ENCODE measurements around the gene INPP4B. TPM values are rescaled to one million over a fixed set of nuclear protein-coding genes. Genes with fewer than 3 reads are reported as not detected.

Gene INPP4B
- total RNA-seq, 1 donor from 2014 or later, result 4.9 TPM

DNA sequence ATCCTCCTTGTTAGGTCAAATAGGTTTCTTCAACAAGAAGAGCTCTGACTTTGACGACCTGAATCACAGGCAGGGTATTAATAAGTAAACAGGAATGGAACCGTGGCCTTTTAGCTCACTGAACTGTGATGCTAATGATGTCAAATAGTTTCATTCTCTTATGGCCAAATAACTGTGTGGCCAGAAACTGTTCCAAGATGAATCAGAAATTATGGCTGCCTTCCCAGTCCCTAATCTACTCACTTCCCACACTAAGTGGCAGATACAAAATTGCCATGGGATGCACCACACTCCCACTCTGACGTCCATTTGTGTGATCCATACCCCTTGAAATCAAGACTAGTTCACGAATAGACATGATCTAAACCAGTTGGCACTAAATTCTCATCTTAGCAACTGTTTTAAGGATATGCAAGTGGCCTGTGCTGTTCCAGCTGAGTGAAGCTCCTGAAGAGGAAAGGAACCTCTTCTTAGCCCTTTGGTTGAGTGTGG is 754.4 kb downstream of the INPP4B start:
- H3K9me3 Mint-ChIP-seq (ENCODE audit: unreplicated experiment), result no peaks in the 10 kb centered on the region
- H3K27me3 Mint-ChIP-seq (ENCODE audit: unreplicated experiment), result no peaks in the 10 kb centered on the region
- no peak overlapping the region for H3K4me3 Mint-ChIP-seq (ENCODE audit: unreplicated experiment)
- no peak overlapping the region for H3K27ac Mint-ChIP-seq (ENCODE audit: unreplicated experiment)
- no peak for DNase-seq (ENCODE audit: low spot score)
- H3K4me1 Mint-ChIP-seq (ENCODE audit: unreplicated experiment), result no peaks in the 10 kb centered on the region
- no peaks in the 10 kb centered on the region for H3K36me3 Mint-ChIP-seq (ENCODE audit: low read depth, unreplicated experiment)
- TF ChIP-seq, protein P1, sequence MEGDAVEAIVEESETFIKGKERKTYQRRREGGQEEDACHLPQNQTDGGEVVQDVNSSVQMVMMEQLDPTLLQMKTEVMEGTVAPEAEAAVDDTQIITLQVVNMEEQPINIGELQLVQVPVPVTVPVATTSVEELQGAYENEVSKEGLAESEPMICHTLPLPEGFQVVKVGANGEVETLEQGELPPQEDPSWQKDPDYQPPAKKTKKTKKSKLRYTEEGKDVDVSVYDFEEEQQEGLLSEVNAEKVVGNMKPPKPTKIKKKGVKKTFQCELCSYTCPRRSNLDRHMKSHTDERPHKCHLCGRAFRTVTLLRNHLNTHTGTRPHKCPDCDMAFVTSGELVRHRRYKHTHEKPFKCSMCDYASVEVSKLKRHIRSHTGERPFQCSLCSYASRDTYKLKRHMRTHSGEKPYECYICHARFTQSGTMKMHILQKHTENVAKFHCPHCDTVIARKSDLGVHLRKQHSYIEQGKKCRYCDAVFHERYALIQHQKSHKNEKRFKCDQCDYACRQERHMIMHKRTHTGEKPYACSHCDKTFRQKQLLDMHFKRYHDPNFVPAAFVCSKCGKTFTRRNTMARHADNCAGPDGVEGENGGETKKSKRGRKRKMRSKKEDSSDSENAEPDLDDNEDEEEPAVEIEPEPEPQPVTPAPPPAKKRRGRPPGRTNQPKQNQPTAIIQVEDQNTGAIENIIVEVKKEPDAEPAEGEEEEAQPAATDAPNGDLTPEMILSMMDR (IDR thresholded peaks at IDR 0.05; ENCODE audit: unreplicated experiment), result no peak

DNA sequence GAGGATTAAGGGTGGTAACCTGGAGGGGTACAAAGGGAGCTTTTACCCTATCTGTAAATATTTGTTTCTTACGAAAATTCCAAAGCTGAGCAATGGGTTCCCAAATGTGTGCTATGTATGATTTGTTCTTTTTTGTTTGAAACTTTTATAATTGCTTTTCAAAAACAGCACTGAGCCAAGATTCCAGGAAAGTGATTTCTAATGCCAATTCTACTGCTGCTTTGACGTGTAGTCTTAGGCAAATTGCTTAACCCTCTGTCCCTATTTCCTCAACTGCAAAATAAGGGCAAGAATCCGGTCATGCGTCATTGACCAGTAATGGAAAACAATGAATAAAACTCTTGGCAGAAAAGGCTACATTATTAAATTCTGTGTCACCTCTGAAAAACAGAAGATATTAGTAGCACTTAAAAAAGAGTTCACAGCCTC is 755.0 kb downstream of the INPP4B start:
- TF ChIP-seq, protein P1 (IDR thresholded peaks at IDR 0.05; ENCODE audit: unreplicated experiment), result no peak
- H3K27ac Mint-ChIP-seq (ENCODE audit: unreplicated experiment), result no peak overlapping the region
- no peaks in the 10 kb centered on the region for H3K9me3 Mint-ChIP-seq (ENCODE audit: unreplicated experiment)
- DNase-seq (ENCODE audit: low spot score), result no peak
- H3K4me3 Mint-ChIP-seq (ENCODE audit: unreplicated experiment), result no peak overlapping the region
- no peaks in the 10 kb centered on the region for H3K4me1 Mint-ChIP-seq (ENCODE audit: unreplicated experiment)
- no peaks in the 10 kb centered on the region for H3K36me3 Mint-ChIP-seq (ENCODE audit: low read depth, unreplicated experiment)
- H3K27me3 Mint-ChIP-seq (ENCODE audit: unreplicated experiment), result no peaks in the 10 kb centered on the region

DNA sequence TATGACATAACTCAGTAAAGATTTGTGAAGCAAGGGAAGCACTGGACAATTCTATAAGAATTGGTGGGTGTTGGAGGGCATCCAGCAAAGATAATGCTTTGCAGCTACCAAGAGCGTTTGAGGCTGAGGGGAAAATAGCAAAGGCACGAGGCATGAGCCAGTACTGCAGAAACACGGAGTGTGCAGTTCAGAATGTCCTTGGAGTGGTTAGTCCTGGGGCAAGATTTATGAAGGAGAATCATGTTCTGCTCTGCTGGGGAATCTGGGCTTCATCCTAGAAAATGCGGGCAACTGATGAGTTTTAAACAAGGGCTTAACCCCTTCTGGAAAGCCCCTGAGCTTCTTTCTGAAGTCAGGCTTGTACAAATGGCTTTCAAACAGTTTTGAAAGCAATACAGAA is 757.2 kb downstream of the INPP4B start:
- Mint-ChIP-seq H3K27me3 (ENCODE audit: unreplicated experiment) (no peaks in the 10 kb centered on the region), H3K36me3 (ENCODE audit: low read depth, unreplicated experiment) (no peaks in the 10 kb centered on the region), H3K27ac (ENCODE audit: unreplicated experiment) (no peak overlapping the region), H3K4me1 (ENCODE audit: unreplicated experiment) (no peaks in the 10 kb centered on the region), H3K4me3 (ENCODE audit: unreplicated experiment) (no peak overlapping the region), H3K9me3 (ENCODE audit: unreplicated experiment) (no peaks in the 10 kb centered on the region)
- TF ChIP-seq, protein P1 (IDR thresholded peaks at IDR 0.05; ENCODE audit: unreplicated experiment), result no peak
- no peak for DNase-seq (ENCODE audit: low spot score)

DNA sequence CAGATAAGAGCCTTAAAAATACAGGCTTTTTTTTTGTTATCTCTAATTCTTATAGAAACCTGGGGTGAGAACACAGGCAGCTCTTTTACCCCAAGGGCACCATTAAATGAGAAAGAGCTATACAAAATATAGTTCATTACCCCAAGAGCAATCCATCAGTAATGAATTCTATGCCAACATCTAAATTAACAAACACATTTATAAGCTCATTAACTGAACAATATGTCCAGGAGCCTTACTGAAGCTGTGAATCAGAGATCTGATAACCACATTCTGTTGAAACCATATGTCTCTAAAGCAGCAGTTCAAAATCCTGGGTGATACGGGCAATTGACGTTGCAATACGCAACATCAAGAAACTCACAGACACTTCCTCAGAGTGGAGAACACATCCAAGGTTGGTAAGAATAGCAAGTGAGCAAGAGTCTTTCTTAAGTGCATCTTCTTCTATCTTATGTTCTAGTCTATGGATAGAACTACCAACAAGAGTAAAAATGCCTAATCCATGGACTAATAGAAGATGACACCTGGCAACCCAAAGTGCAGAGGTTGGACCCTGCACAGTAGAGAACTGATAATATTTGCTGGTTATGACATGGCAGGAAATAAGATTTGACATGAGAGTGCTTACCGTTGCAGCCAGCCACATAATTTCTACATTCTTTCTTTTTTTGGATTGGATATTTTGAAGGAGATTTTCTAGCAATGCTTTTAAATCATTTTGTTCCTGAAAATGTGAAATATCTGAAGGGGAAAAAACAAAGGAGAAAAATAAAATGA is 760.4 kb downstream of the INPP4B start:
- Mint-ChIP-seq H3K27ac (ENCODE audit: unreplicated experiment) (no peak overlapping the region), H3K9me3 (ENCODE audit: unreplicated experiment) (no peaks in the 10 kb centered on the region), H3K27me3 (ENCODE audit: unreplicated experiment) (no peaks in the 10 kb centered on the region), H3K4me3 (ENCODE audit: unreplicated experiment) (no peak overlapping the region), H3K36me3 (ENCODE audit: low read depth, unreplicated experiment) (no peaks in the 10 kb centered on the region), H3K4me1 (ENCODE audit: unreplicated experiment) (no peaks in the 10 kb centered on the region)
- no peak for DNase-seq (ENCODE audit: low spot score)
- TF ChIP-seq, protein P1 (IDR thresholded peaks at IDR 0.05; ENCODE audit: unreplicated experiment), result no peak

DNA sequence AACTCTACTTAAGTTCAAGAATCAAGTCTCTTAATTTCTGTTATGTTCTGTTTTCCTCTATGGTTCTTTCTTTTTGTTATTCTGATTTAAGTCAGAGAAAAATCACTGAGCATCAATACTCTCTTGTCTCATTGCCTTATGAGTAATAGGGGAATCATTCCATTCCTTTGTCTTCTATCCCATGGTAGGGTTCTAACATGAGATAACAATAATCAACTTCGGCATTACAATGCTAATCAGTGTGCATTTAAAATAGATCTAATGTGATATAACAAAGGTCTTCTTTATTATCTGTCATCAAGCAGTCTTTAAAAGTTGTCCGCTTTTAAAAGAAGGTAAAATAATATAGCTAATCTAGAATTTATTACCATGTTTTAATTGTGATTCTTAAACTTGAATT is 762.8 kb downstream of the INPP4B start:
- TF ChIP-seq, protein P1 (IDR thresholded peaks at IDR 0.05; ENCODE audit: unreplicated experiment), result no peak
- Mint-ChIP-seq H3K27me3 (ENCODE audit: unreplicated experiment) (no peaks in the 10 kb centered on the region), H3K27ac (ENCODE audit: unreplicated experiment) (no peak overlapping the region), H3K4me3 (ENCODE audit: unreplicated experiment) (no peak overlapping the region), H3K4me1 (ENCODE audit: unreplicated experiment) (no peaks in the 10 kb centered on the region), H3K9me3 (ENCODE audit: unreplicated experiment) (no peaks in the 10 kb centered on the region), H3K36me3 (ENCODE audit: low read depth, unreplicated experiment) (no peaks in the 10 kb centered on the region)
- DNase-seq (ENCODE audit: low spot score), result no peak

All from endothelial cell (in vitro differentiated cells).